LNCAP (cell line): ENCODE results near the gene HSPA2.

Source experiments
- CTCF ChIP-seq: fragments of 450-650 bp; IDR thresholded peaks from 2 replicates; pipeline ENCODE4 v1.5.1; 2017; ENCODE audit warnings: mild to moderate bottlenecking

HSPA2 gene

GRCh38 chr14:64518229-64518628 lies 22.3 kb upstream of the HSPA2 start:
- TF ChIP-seq CTCF = no peak

GRCh38 chr14:64520699-64521098 lies 19.8 kb upstream of the HSPA2 start:
- TF ChIP-seq CTCF = no peak

GRCh38 chr14:64522591-64523355 lies 17.8 kb upstream of the HSPA2 start:
- TF ChIP-seq CTCF = no peak

- no peak for TF ChIP-seq CTCF
These were observed 15.2 kb upstream of the HSPA2 start for GRCh38 chr14:64525354-64525753.

GRCh38 chr14:64531567-64531966 lies 9.0 kb upstream of the HSPA2 start:
- TF ChIP-seq CTCF = no peak

- TF ChIP-seq CTCF = no peak
These were observed 3.9 kb upstream of the HSPA2 start for GRCh38 chr14:64536488-64537245.

GRCh38 chr14:64541261-64541971 lies 875 bp downstream of the HSPA2 start:
- TF ChIP-seq CTCF = no peak
